Esophagus muscularis mucosa (tissue), 4 donors: ENCODE measurements around the gene MTUS2. TPM values are rescaled to one million over a fixed set of nuclear protein-coding genes. Genes with fewer than 3 reads are reported as not detected.

Experiments used
- DNase-seq: peaks from one replicate; pipeline ENCODE4 v3.0.0-alpha.2; 2017; ENCODE audit errors: extremely low spot score
- H3K27ac ChIP-seq, 4 donors: fragments of 200-600 bp; sonication (generic); replicated peaks in 1 of 4; 1 replicate in 3 of 4; 2 replicates in 1 of 4; pipeline ENCODE4 v1.5.1; 2016 to 2019; ENCODE audit warnings: mild to moderate bottlenecking in 1 of 4
- H3K27me3 ChIP-seq, 4 donors: fragments of 200-600 bp; sonication (generic); one replicate each; pipeline versions ENCODE4 v1.5.1 to v1.6.0; 2016 to 2019
- H3K36me3 ChIP-seq, 4 donors: fragments of 200-600 bp; sonication (generic); one replicate each; pipeline ENCODE4 v1.5.1; 2016 to 2019
- H3K4me1 ChIP-seq, 4 donors: fragments of 200-600 bp; sonication (generic); one replicate each; pipeline ENCODE4 v1.5.1; 2016 to 2019
- H3K4me3 ChIP-seq, 4 donors: fragments of 200-600 bp; sonication (generic); 1 replicate in 2 of 4; 2 replicates in 2 of 4; pipeline ENCODE4 v1.5.1; 2016 to 2019; ENCODE audit warnings: mild to moderate bottlenecking in 4 of 4, moderate library complexity in 1 of 4
- H3K9me3 ChIP-seq, 4 donors: fragments of 200-600 bp; sonication (generic); 1 replicate in 3 of 4; 2 replicates in 1 of 4; pipeline ENCODE4 v1.5.1; 2016 to 2019
- CTCF ChIP-seq, 3 experiments: fragments of 200-600 bp in 2 of 3; fragments of 450-650 bp in 1 of 3; sonication (generic) in 2 of 3; IDR thresholded peaks; one replicate each; pipeline ENCODE4 v1.5.1; 2017 to 2019; ENCODE audit warnings: antibody characterized with exemption in 3 of 3, mild to moderate bottlenecking in 2 of 3, moderate library complexity in 1 of 3
- EP300 ChIP-seq: sonication (generic); formaldehyde crosslinking; IDR thresholded peaks from one replicate; pipeline ENCODE4 v1.6.1; 2017; ENCODE audit warnings: antibody characterized with exemption
- POLR2A ChIP-seq: fragments of 450-650 bp; IDR thresholded peaks from one replicate; pipeline ENCODE4 v1.6.1; 2017; ENCODE audit warnings: antibody characterized with exemption, moderate library complexity, mild to moderate bottlenecking, low read depth
- POLR2AphosphoS5 ChIP-seq, 2 donors: sonication (generic); formaldehyde crosslinking; IDR thresholded peaks; one replicate each; pipeline ENCODE4 v1.6.1; 2017; ENCODE audit warnings: antibody characterized with exemption in 2 of 2
- WGBS: methylation state at CpG from one replicate; pipeline ENCODE4 v1.1.5; 2018; 5-methylcytosine and 5-hydroxymethylcytosine counted together
- intact Hi-C: fragments of 100-400 bp; cut with DNase I; formaldehyde crosslinking; loops from one replicate; pipeline ENCODE4 v1.15.1; 2023
- total RNA-seq, 4 donors: library from RNA; depleted of rRNA; stranded (reverse); fragments of >200 nt; gene quantifications; one replicate each; pipeline versions ENCODE4 v1.1.0 to v1.2.1, GENCODE V29; 2016

MTUS2 gene
- total RNA-seq, 4 donors from 2014 or later = 7.1 to 46.2 (median 12.8) TPM

GRCh38 chr13:29537736-29538651 lies 717.9 kb downstream of the MTUS2 start:
- no peak overlapping the region for H3K27ac ChIP-seq
- TF ChIP-seq POLR2A = no peak
- TF ChIP-seq POLR2AphosphoS5 (IDR thresholded peaks at IDR 0.05) = no peak
- TF ChIP-seq EP300 = no peak
- TF ChIP-seq CTCF (IDR thresholded peaks at IDR 0.05) = no peak
- no peaks in the 10 kb centered on the region for H3K27me3 ChIP-seq
- no peak overlapping the region for H3K4me3 ChIP-seq
- H3K9me3 ChIP-seq = no peaks in the 10 kb centered on the region
- H3K4me1 ChIP-seq = peaks cover 0 to 16% (median 11%) of the 10 kb centered on the region in 4 donors
- DNase-seq = no peak
- intact Hi-C loops = no loop called here
- H3K36me3 ChIP-seq = peaks cover 0 to 10% (median 4%) of the 10 kb centered on the region in 4 donors
- WGBS = 88% methylated on average over 14 of the region's 14 CpGs

GRCh38 chr13:29538652-29539040 lies 718.5 kb downstream of the MTUS2 start:
- intact Hi-C loops = no loop called here
- no peak for DNase-seq
- Histone ChIP-seq H3K4me3 (no peak overlapping the region), H3K9me3 (no peaks in the 10 kb centered on the region), H3K4me1 (peaks cover 0 to 11% (median 7%) of the 10 kb centered on the region in 4 donors), H3K36me3 (peaks cover 0 to 10% (median 4%) of the 10 kb centered on the region in 4 donors), H3K27me3 (no peaks in the 10 kb centered on the region), H3K27ac (no peak overlapping the region)
- TF ChIP-seq EP300 = no peak
- TF ChIP-seq POLR2AphosphoS5 (IDR thresholded peaks at IDR 0.05) = no peak
- TF ChIP-seq CTCF (IDR thresholded peaks at IDR 0.05) = no peak
- no peak for TF ChIP-seq POLR2A
- 79% methylated on average over 6 of the region's 6 CpGs for WGBS

GRCh38 chr13:29539856-29540255 lies 719.7 kb downstream of the MTUS2 start:
- no peak for TF ChIP-seq CTCF (IDR thresholded peaks at IDR 0.05)
- TF ChIP-seq POLR2AphosphoS5 (IDR thresholded peaks at IDR 0.05) = no peak
- no peak for TF ChIP-seq POLR2A
- no peak for TF ChIP-seq EP300
- H3K27ac ChIP-seq = no peak overlapping the region

GRCh38 chr13:29540334-29540733 lies 720.2 kb downstream of the MTUS2 start:
- H3K27me3 ChIP-seq = no peaks in the 10 kb centered on the region
- no peak for DNase-seq
- intact Hi-C loops = no loop called here
- H3K36me3 ChIP-seq = peaks cover 0 to 7% (median 3%) of the 10 kb centered on the region in 4 donors
- no peak overlapping the region for H3K27ac ChIP-seq
- 71% methylated on average over 5 of the region's 5 CpGs for whole genome bisulfite sequencing
- TF ChIP-seq CTCF (IDR thresholded peaks at IDR 0.05) (no peak), EP300 (no peak), POLR2A (no peak), POLR2AphosphoS5 (IDR thresholded peaks at IDR 0.05) (no peak)
- H3K4me1 ChIP-seq = peaks cover 0 to 11% (median 7%) of the 10 kb centered on the region in 4 donors
- H3K9me3 ChIP-seq = no peaks in the 10 kb centered on the region
- H3K4me3 ChIP-seq = no peak overlapping the region

More at GRCh38 chr13:29539856-29540255, 719.7 kb downstream of the MTUS2 start:
- peaks cover 0 to 11% (median 7%) of the 10 kb centered on the region in 4 donors for H3K4me1 ChIP-seq
- 83% methylated on average over 2 of the region's 2 CpGs for WGBS
- peaks cover 0 to 9% (median 3%) of the 10 kb centered on the region in 4 donors for H3K36me3 ChIP-seq
- intact Hi-C loops = no loop called here
- H3K27me3 ChIP-seq = no peaks in the 10 kb centered on the region
- H3K4me3 ChIP-seq = no peak overlapping the region
- H3K9me3 ChIP-seq = no peaks in the 10 kb centered on the region
- DNase-seq = no peak
